Adrenal gland (tissue), 5 donors: ENCODE measurements around the gene COL16A1.

Experiments used
- CTCF ChIP-seq, 6 experiments: fragments of 450-650 bp in 4 of 6; fragments of 200-600 bp in 2 of 6; sonication (generic) in 1 of 6; IDR thresholded peaks; 1 replicate in 5 of 6; 2 replicates in 1 of 6; pipeline versions ENCODE4 v1.5.1 to v1.8.0; 2016 to 2021; ENCODE audit warnings: antibody characterized with exemption in 6 of 6, mild to moderate bottlenecking in 2 of 6, moderate library complexity in 1 of 6
- POLR2A ChIP-seq, 2 donors: fragments of 450-650 bp; IDR thresholded peaks; one replicate each; pipeline ENCODE4 v1.6.1; 2017; ENCODE audit warnings: antibody characterized with exemption in 2 of 2, mild to moderate bottlenecking in 2 of 2, moderate library complexity in 1 of 2
- donor health status: DM: no; HTN: no; CAD: no.

- TF ChIP-seq POLR2A (IDR thresholded peaks at IDR 0.05), result peak; percentile 70 to 72
- TF ChIP-seq CTCF (IDR thresholded peaks at IDR 0.05), result peak in 1 of 6 experiments; percentile 26
Measured at GRCh38 chr1:31644560-31645273, 59.1 kb downstream of the COL16A1 start, which contains the start of gene PEF1.
